Measurements from ENCODE around the gene RPN1.
"Not testable (repeated sequence)": the region's sequence is repeated elsewhere in the genome, so short reads cannot be mapped to it uniquely, and the experiment has no call there.

The RPN1 gene

GRCh38 chr3:128609294-128609693, 41.3 kb downstream of the RPN1 start:
- no peak for DNase-seq (ENCODE audit: low read depth in 2 of 2)

- no peak for DNase-seq (ENCODE audit: low read depth in 2 of 2)
Measured at GRCh38 chr3:128607710-128608048, 42.9 kb downstream of the RPN1 start.

- no peak for DNase-seq (ENCODE audit: low read depth in 2 of 2)
Measured at GRCh38 chr3:128606094-128606493, 44.5 kb downstream of the RPN1 start.

- DNase-seq (ENCODE audit: low read depth in 2 of 2), result no peak
Measured at GRCh38 chr3:128605091-128606046, 45.2 kb downstream of the RPN1 start.

- no peak for DNase-seq (ENCODE audit: low read depth in 2 of 2)
Measured at GRCh38 chr3:128603811-128604775, 46.5 kb downstream of the RPN1 start.

- DNase-seq (ENCODE audit: low read depth in 2 of 2), result no peak
Measured at GRCh38 chr3:128603313-128603712, 47.3 kb downstream of the RPN1 start.

- DNase-seq (ENCODE audit: low read depth in 2 of 2), result no peak
Measured at GRCh38 chr3:128598884-128599664, 51.5 kb downstream of the RPN1 start.

- no peak for DNase-seq (ENCODE audit: low read depth in 2 of 2)
Measured at GRCh38 chr3:128597900-128598299, 52.7 kb downstream of the RPN1 start.

- DNase-seq (ENCODE audit: low read depth in 2 of 2), result no peak
Measured at GRCh38 chr3:128592864-128593263, 57.8 kb downstream of the RPN1 start.

GRCh38 chr3:128591738-128592426, 58.7 kb downstream of the RPN1 start:
- no peak for DNase-seq (ENCODE audit: low read depth in 2 of 2)

- no peak for DNase-seq (ENCODE audit: low read depth in 2 of 2)
Measured at GRCh38 chr3:128590948-128591347, 59.7 kb downstream of the RPN1 start.

- not testable (repeated sequence) for DNase-seq (ENCODE audit: low read depth in 2 of 2)
Measured at GRCh38 chr3:128589985-128590384, 60.6 kb downstream of the RPN1 start.

GRCh38 chr3:128588147-128588546, 62.5 kb downstream of the RPN1 start:
- DNase-seq (ENCODE audit: low read depth in 2 of 2), result no peak

GRCh38 chr3:128587391-128587790, 63.2 kb downstream of the RPN1 start:
- no peak for DNase-seq (ENCODE audit: low read depth in 2 of 2)

- DNase-seq (ENCODE audit: low read depth in 2 of 2), result not testable (repeated sequence)
Measured at GRCh38 chr3:128586932-128587331, 63.7 kb downstream of the RPN1 start.

GRCh38 chr3:128586391-128586790, 64.2 kb downstream of the RPN1 start:
- not testable (repeated sequence) for DNase-seq (ENCODE audit: low read depth in 2 of 2)

GRCh38 chr3:128585974-128586373, 64.6 kb downstream of the RPN1 start:
- no peak for DNase-seq (ENCODE audit: low read depth in 2 of 2)

- no peak for DNase-seq (ENCODE audit: low read depth in 2 of 2)
Measured at GRCh38 chr3:128585189-128585588, 65.4 kb downstream of the RPN1 start.

- DNase-seq (ENCODE audit: low read depth in 2 of 2), result no peak
Measured at GRCh38 chr3:128584412-128585020, 66.1 kb downstream of the RPN1 start.

GRCh38 chr3:128581566-128581965, 69.1 kb downstream of the RPN1 start:
- DNase-seq (ENCODE audit: low read depth in 2 of 2), result no peak

GRCh38 chr3:128579927-128580326, 70.7 kb downstream of the RPN1 start:
- no peak for DNase-seq (ENCODE audit: low read depth in 2 of 2)

All from stimulated activated CD8-positive, alpha-beta memory T cell treated with anti-CD3 and anti-CD28 coated beads, Interleukin-7, amount 100 ng/mL, for 4 hours (primary cell).